Ovary (tissue), 3 donors: ENCODE results near the gene WDR4.

Experiments used
- POLR2A ChIP-seq: fragments of 450-650 bp; IDR thresholded peaks from one replicate; pipeline ENCODE4 v1.6.1; 2017; ENCODE audit warnings: antibody characterized with exemption, mild to moderate bottlenecking, moderate library complexity
- TF ChIP-seq, protein P1 (sequence below), 3 donors: fragments of 450-650 bp in 2 of 3; fragments of 200-600 bp in 1 of 3; IDR thresholded peaks; one replicate each; pipeline versions ENCODE4 v1.5.1 to v1.8.0; 2016 to 2022; ENCODE audit warnings: antibody characterized with exemption in 3 of 3, mild to moderate bottlenecking in 1 of 3
- donor health status: DM: no; HTN: no; CAD: no.

GRCh38 chr21:42905195-42905594 is 25.9 kb upstream of the WDR4 start:
- TF ChIP-seq, protein P1, sequence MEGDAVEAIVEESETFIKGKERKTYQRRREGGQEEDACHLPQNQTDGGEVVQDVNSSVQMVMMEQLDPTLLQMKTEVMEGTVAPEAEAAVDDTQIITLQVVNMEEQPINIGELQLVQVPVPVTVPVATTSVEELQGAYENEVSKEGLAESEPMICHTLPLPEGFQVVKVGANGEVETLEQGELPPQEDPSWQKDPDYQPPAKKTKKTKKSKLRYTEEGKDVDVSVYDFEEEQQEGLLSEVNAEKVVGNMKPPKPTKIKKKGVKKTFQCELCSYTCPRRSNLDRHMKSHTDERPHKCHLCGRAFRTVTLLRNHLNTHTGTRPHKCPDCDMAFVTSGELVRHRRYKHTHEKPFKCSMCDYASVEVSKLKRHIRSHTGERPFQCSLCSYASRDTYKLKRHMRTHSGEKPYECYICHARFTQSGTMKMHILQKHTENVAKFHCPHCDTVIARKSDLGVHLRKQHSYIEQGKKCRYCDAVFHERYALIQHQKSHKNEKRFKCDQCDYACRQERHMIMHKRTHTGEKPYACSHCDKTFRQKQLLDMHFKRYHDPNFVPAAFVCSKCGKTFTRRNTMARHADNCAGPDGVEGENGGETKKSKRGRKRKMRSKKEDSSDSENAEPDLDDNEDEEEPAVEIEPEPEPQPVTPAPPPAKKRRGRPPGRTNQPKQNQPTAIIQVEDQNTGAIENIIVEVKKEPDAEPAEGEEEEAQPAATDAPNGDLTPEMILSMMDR (IDR thresholded peaks at IDR 0.05): no peak
- TF ChIP-seq POLR2A: no peak
